GM18526 (cell line): ENCODE measurements around the gene KCNIP1.

Experiments used
- POLR2A ChIP-seq: IDR thresholded peaks from 3 replicates; pipeline ENCODE4 v1.6.1; 2011; ENCODE audit not compliant: insufficient read length; ENCODE audit errors: extremely low read depth

The KCNIP1 gene

DNA sequence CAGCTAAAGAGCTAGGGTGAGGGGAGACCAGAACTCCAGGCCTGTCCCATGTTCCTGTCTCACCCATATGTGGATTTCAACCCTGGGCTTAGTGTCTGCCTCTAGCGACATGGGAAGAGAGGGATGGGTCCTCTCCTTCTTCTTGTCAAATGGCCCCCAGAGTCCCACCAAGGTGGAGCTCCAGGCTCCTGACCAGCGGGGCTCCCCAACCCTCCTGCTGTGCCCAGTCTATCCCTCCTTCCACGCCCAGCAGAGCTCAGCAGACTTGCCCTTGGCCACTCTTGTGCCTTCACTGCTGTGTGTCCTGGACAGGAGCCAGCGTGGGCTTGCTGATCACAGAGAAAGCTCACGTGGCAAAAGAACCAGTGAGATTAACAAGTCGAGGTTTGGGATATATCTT lies 156.7 kb downstream of the KCNIP1 start:
- no peak for TF ChIP-seq POLR2A

DNA sequence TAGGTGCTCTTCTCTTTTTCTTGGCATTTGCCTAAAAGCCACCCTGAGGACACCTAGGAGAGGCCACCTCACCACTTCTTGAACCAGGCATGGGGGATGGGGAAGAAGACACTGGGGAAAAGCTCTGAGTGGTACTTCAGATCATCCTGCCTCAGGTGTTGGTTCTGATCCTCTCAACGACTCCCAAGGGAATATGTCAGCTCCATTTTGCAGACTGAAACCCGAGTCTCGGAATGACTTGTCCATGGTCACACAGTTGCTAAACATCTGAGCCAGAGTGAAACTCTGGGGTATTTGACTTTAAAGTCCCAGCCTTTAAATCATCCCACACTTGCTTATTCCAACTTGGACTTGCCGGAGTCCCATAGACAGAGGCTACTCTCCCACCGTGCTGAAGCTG lies 159.1 kb downstream of the KCNIP1 start:
- TF ChIP-seq POLR2A = no peak

DNA sequence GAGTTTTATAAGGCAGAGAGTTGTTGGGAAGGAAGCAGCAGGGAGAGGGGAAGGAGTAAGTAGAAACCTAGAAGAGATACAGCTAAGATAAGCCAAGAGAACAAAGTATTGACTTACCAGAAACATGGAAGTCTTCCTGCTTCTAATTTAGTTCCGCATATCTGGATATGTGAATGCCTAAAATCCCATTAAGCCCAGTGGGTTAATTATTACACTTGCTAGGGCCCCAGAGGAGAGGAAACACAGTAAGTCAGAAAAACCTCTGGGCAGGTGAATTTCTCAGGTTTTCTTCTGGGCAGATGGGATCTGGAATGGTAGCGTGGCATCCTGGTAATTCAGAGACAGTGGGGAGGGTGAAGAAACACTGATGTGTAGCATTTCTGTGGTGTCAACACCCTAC lies 175.0 kb downstream of the KCNIP1 start:
- no peak for TF ChIP-seq POLR2A

DNA sequence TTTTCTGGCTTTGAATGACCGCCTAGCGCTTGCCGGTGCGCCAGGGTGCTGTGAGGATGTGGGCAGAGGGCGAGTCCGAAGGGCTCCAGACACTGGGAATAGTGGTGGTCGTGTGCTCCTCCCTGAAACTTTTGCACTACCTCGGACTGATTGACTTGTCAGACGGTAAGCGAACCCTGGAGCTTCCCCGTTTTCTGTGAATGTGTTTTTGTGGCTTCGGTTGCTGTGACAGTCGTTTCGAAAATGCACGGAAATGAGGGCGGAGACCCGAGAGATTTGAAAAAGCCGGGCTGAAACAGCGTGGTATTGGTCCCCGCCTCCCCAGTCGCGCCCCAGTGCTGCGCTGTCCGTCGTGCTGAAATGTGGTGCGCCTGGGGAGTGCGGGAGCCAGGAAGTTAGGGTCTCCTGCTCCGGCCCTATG lies 177.2 kb downstream of the KCNIP1 start:
- no peak for TF ChIP-seq POLR2A

DNA sequence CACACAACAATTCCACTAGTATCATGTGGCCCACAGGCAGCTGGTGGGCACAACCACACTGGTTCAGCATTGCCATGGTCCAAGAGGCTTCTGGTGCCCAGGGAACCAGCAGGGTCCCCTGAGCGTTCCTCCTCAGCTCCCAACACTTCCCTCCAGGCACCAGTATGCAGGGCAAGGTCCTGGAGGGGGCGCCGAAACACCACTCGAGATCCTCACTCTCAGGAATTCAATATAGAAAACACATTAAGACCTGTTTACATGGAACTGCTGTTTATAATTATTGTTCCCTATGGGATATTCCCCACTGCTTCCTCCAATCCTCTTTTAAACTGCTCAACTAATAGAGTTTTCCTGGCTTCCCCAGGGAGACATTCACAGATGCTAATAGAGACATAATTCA lies 187.8 kb downstream of the KCNIP1 start:
- no peak for TF ChIP-seq POLR2A

DNA sequence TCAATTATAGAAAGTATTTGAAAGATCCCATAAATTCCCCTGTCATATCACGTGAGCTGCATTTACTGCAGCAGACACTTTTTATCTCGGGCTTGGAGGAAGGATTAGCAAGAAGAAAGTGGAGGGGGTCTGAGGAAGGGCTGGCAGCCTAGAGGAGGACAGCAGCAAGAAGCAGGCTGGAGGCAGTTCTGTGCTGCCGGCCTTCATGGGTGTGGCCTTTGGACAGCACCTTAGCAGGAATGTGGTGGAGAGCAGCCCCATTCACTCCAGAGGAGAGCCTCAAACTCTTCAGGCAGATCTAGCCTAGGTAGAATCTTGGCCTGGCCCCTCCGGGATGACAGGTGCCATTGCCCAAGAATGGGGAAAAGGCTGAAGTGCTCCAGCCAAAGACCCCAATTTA lies 189.9 kb downstream of the KCNIP1 start:
- no peak for TF ChIP-seq POLR2A

DNA sequence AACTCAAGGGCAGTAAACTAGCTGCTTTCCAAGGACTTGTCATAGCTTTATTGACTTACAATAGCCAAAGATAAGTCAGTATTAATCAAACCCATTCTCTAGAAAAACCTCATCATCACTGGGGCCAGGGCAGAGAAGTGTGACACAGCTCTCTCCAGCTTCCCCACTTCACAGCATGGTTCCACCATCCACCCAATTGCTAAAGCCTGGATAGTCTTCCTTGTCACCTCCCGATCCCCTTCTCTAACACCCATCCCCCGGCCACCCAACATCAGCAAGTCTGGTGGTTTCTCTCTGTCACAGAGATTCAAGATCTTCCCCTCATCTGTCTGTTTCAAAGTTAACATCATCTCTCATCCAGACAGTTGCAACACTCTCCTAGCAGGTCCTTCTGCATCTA lies 191.1 kb downstream of the KCNIP1 start:
- TF ChIP-seq POLR2A = no peak

DNA sequence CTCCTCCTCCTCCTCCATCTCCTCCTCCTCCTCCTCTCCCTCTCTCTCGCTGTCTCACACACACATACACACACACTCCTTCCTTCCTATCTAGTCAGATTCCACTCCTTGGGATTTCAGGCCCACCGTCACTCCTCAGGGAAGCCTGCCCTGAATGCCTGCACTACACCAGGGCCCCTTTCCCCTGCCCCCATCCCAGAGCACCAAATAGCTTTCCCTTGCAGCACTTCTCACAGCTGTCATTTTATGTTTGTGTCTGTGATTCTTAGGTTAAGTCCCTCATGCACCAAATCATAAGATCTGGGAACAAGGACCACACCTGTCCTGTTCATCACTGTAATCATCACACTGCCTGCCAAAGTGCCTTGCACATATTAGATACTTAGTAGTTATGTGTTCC lies 193.2 kb downstream of the KCNIP1 start:
- TF ChIP-seq POLR2A = no peak

DNA sequence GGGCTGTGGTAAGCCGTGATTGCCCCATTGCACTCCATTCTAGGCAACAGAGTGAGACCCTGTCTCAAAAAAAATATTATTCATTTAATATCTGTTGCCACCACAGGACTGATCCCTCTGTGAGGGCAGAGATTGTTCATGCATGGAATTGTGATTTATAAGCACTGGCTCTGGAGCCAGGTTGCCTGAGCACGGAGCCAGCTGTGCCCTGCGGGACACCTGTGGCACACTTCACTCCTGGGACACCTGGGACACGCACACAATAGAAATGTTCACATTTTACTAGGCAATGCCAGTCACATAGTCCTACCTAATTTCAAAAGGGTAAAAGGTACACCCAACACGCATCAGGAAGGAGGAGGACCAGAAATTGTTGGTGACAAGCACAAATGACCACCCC lies 196.7 kb downstream of the KCNIP1 start:
- no peak for TF ChIP-seq POLR2A

DNA sequence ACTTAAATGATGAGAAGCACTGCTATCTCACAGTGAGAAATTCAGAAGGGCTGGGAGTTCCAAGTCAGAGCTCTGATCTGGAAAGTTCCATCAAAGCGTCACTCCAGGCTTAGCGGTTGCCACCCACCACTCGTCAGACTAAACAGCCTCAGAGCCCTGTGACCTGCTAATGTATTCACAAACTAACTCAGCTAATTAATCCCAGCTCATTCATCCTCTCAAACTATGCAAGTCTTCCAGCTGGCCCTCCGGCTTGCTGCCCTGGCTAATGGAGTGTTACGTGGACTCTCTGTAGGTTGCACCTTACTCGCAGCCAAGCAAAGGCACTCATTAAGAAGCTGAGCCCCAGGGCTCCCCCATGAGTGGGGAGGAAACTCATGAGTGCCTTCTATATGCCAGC lies 197.5 kb downstream of the KCNIP1 start:
- no peak for TF ChIP-seq POLR2A

DNA sequence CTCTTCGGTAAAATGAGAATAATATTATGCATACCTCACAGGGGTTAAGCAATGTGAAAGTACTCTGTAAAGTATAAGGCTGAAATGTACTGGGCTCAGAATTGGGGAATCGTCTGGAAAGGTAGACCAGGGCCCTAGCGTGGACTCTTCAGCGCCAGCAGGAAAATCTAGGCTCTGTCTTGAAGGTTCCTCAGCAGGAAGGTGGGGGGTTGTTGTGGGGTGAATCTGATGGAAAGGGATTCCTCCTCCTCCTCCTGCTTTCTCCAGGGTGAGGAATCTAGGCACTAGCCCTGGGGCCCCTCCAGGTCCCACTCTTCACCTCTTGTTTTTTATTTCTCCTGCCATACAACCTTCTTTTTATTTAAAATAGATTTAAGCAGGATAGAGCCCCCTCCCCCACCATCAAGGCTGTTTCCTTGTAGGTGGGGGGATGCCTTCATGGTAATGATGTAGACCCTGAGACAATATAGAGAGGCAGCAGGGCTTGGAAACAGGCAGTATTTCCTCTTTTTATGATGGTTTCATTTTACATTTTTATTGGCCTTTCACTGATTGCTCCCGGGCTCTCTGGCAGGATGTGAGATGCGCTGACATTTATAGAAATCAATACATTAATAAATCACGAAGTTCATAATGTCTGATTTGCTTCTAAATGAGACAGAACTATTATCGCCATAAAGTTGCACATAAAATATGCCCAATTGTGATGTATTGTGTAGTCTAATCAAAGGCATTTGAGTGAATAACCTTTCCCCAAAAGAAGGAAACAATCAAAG lies 200.8 kb downstream of the KCNIP1 start:
- no peak for TF ChIP-seq POLR2A

DNA sequence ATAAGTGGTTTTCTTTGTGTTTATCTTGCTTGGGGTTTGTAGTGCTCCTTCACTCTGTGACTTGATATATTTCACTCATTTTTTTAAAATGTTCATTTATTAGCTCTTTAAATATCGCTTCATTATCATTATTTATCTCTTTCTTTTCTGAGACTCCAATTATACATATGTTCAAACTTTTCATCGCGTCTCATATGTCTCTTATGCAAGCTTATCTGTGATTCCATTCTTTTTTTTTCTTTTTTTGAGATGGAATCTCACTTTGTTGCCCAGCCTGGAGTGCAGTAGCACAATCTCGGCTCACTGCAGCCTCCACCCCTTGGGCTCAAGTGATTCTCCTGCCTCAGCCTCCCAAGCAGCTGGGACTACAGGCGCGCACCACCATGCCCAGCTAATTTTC lies 205.8 kb downstream of the KCNIP1 start:
- TF ChIP-seq POLR2A = no peak

DNA sequence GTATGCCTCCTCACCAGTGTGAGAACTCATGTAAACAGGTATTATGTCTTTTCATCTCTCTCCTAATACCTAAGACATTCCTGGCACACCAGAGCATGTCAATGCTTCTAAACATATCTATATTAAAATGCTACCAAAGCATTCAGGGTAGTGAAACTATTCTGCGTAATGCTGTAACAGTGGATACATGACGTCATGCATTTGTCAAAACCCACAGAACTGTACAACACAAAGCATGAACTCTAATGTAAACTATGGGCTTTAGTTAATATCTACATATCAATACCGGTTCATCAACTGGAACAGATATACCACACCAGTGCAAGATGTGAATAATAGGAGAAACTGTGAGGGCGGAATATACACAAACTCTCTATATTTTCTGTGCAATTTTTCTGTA lies 207.5 kb downstream of the KCNIP1 start:
- no peak for TF ChIP-seq POLR2A

DNA sequence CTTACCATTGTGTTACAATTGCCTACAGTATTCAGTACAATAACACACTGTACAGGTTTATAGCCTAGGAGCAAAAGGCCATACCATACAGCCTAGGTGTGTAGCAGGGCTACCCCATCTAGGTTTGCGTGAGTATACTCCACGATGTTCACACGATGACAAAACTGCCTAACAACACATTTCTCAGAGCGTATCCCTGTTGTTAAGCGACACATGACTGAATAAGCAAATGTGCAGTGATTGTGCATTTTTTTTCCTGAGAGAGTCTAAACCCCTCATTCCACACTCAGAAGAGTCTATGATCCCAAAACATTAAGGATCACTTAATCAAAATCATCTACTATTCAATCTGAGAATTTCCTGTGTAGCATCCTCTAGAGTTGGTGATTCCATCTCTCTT lies 211.3 kb downstream of the KCNIP1 start:
- TF ChIP-seq POLR2A = no peak

DNA sequence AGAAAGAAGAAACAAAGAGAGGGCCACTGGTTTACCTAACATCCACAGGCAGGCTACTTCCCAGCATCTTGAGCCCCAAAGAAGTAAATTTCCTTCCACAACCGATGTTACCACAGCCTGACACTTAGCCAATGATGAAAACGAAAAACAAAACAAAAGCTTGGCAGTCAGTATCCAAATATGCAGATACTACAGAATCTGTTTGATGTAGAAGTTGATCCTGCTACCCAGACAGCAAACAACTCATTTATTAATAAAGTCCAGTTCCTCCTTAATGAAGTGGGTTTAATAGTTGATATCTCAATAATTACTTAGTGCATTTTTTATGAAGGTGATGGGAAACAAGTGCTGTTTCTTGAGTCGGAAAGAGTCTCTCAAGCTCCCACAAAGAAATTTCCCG lies 212.6 kb downstream of the KCNIP1 start:
- TF ChIP-seq POLR2A = no peak

DNA sequence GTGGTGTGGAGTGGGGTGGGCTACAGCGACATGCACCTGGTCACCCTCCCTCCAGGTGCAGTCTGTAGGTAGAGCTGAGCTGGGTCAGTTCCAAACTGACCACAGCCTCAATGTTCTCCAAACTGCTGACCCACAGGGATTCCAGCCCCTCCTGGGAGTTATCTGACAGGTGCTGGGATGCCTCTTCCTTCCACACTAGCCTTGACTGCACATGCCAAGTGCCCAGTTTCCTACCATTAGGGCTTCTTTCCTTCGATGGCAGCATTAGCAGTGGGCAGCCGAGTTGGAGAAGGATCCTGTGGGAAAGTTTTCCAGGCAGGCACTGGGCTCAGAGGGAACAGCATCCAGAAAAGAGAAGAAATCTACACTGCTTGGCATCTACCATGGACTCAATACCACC lies 215.7 kb downstream of the KCNIP1 start:
- TF ChIP-seq POLR2A = no peak

DNA sequence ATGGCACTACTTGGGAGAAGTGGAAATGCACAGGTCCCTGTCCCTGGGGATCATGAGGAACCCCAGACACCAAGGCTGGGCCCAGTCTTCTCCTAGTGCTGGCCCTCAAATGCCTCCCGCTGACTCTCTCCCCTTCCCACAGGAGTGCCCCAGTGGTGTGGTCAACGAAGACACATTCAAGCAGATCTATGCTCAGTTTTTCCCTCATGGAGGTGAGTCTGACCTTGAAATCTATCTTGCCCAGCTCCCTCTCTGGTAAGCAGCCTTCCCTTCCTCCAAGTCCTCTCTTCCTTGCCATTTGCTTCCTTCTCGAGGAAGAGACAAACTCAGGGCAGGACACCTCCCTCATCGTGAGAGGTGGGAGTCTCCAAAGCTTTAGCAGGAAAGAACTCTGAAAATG lies 216.4 kb downstream of the KCNIP1 start:
- TF ChIP-seq POLR2A = no peak
